Neural cell (in vitro differentiated cells): ENCODE results near the gene GAA. TPM values are rescaled to one million over a fixed set of nuclear protein-coding genes. Genes with fewer than 3 reads are reported as not detected.

ENCODE experiments used
- H2AFZ ChIP-seq: fragments of 200-600, 300-800 bp; sonication (generic), shearing (Covaris generic); 2 replicates; pipeline ENCODE4 v1.6.0; 2014; ENCODE audit warnings: low read depth, mild to moderate bottlenecking, antibody characterized with exemption, low read length, moderate library complexity
- H3F3A ChIP-seq: fragments of 200-600 bp; shearing (Covaris generic); 2 replicates; pipeline ENCODE4 v1.6.1; 2016; ENCODE audit warnings: mild to moderate bottlenecking, moderate library complexity, mixed read lengths, antibody characterized with exemption, low read length; ENCODE audit not compliant: insufficient read depth, poor library complexity, severe bottlenecking
- H3K27ac ChIP-seq: fragments of 200-600, 300-800 bp; sonication (generic), shearing (Covaris generic); 2 replicates; pipeline ENCODE4 v1.5.1; 2014; ENCODE audit warnings: mild to moderate bottlenecking, low read length, moderate library complexity
- H3K27me3 ChIP-seq: fragments of 300-800, 200-600 bp; sonication (generic), shearing (Covaris generic); 2 replicates; pipeline ENCODE4 v1.6.0; 2014; ENCODE audit warnings: mild to moderate bottlenecking, low read depth, low read length, moderate library complexity; ENCODE audit not compliant: insufficient read depth
- H3K36me3 ChIP-seq: fragments of 300-800, 200-600 bp; sonication (generic), shearing (Covaris generic); 2 replicates; pipeline ENCODE4 v1.5.1; 2014; ENCODE audit warnings: mild to moderate bottlenecking, antibody characterized with exemption, low read length, moderate library complexity; ENCODE audit not compliant: insufficient read depth
- H3K4me2 ChIP-seq: fragments of 300-800, 200-600 bp; sonication (generic), shearing (Covaris generic); 2 replicates; pipeline ENCODE4 v1.6.0; 2014; ENCODE audit warnings: mild to moderate bottlenecking, low read length
- H3K4me3 ChIP-seq: fragments of 300-800, 200-600 bp; sonication (generic), shearing (Covaris generic); 2 replicates; pipeline ENCODE4 v1.5.1; 2014; ENCODE audit warnings: mild to moderate bottlenecking, low read length, moderate library complexity
- H3K79me2 ChIP-seq: fragments of 200-600 bp; shearing (Covaris generic); replicated peaks from 2 replicates; pipeline ENCODE4 v1.6.0; 2014; ENCODE audit warnings: mild to moderate bottlenecking, low read length, moderate library complexity; ENCODE audit not compliant: insufficient read depth
- H3K9ac ChIP-seq: fragments of 300-800, 200-600 bp; sonication (generic), shearing (Covaris generic); 2 replicates; pipeline ENCODE4 v1.6.1; 2016; ENCODE audit warnings: mild to moderate bottlenecking, low read length, mixed read lengths
- H3K9me2 ChIP-seq: fragments of 200-600 bp; shearing (Covaris generic); 2 replicates; pipeline ENCODE4 v1.6.1; 2016; ENCODE audit warnings: mild to moderate bottlenecking, low read length, mixed read lengths; ENCODE audit not compliant: insufficient read depth
- H3K9me3 ChIP-seq: fragments of 200-600, 300-800 bp; sonication (generic), shearing (Covaris generic); 2 replicates; pipeline ENCODE4 v1.6.1; 2016; ENCODE audit warnings: mild to moderate bottlenecking, mixed run types, low read length, moderate library complexity, mixed read lengths
- H4K20me1 ChIP-seq: fragments of 200-600 bp; shearing (Covaris generic); 2 replicates; pipeline ENCODE4 v1.6.1; 2016; ENCODE audit warnings: mild to moderate bottlenecking, mixed run types; ENCODE audit not compliant: insufficient read depth
- CTCF ChIP-seq: fragments of 450-650 bp; IDR thresholded peaks from 2 replicates; pipeline ENCODE4 v1.5.1; 2014; ENCODE audit warnings: antibody characterized with exemption, mild to moderate bottlenecking, moderate library complexity; ENCODE audit not compliant: poor library complexity, severe bottlenecking
- EP300 ChIP-seq: fragments of 450-650 bp; conservative IDR thresholded peaks from 2 replicates; pipeline ENCODE4 v1.6.1; 2014; ENCODE audit warnings: antibody characterized with exemption, mild to moderate bottlenecking, moderate library complexity; ENCODE audit not compliant: poor library complexity, severe bottlenecking
- EZH2 ChIP-seq: fragments of 200-600, 300-800 bp; shearing (Covaris generic), sonication (generic); IDR thresholded peaks from 2 replicates; pipeline ENCODE4 v1.6.1; 2014; ENCODE audit warnings: antibody characterized with exemption, low read length, borderline replicate concordance, mild to moderate bottlenecking; ENCODE audit not compliant: insufficient read depth, poor library complexity, severe bottlenecking
- MXI1 ChIP-seq: fragments of 450-650 bp; conservative IDR thresholded peaks from 2 replicates; pipeline ENCODE4 v1.6.1; 2014; ENCODE audit warnings: antibody characterized with exemption, mild to moderate bottlenecking; ENCODE audit not compliant: poor library complexity, severe bottlenecking
- POLR2AphosphoS5 ChIP-seq: IDR thresholded peaks from 2 replicates; pipeline ENCODE4 v1.6.1; 2012
- RAD21 ChIP-seq: fragments of 450-650 bp; conservative IDR thresholded peaks from 2 replicates; pipeline ENCODE4 v1.6.1; 2014; ENCODE audit warnings: antibody characterized with exemption, mild to moderate bottlenecking, moderate library complexity
- REST ChIP-seq: IDR thresholded peaks from 2 replicates; pipeline ENCODE4 v1.6.1; 2012; ENCODE audit warnings: borderline replicate concordance
- SMC3 ChIP-seq: fragments of 450-650 bp; conservative IDR thresholded peaks from 2 replicates; pipeline ENCODE4 v1.6.1; 2014; ENCODE audit warnings: antibody characterized with exemption, mild to moderate bottlenecking, moderate library complexity; ENCODE audit not compliant: poor library complexity
- TAF1 ChIP-seq: IDR thresholded peaks from 2 replicates; pipeline ENCODE4 v1.6.1; 2012; ENCODE audit warnings: low read depth
- polyA plus RNA-seq: library from polyadenylated mRNA; depleted of rRNA; stranded (reverse); fragments of >200 nt; gene quantifications from 2 replicates; pipeline ENCODE4 v1.2.3, GENCODE V29; 2014

GAA gene
- polyA plus RNA-seq, 1 donor from 2014 or later: 58.9 TPM

DNA sequence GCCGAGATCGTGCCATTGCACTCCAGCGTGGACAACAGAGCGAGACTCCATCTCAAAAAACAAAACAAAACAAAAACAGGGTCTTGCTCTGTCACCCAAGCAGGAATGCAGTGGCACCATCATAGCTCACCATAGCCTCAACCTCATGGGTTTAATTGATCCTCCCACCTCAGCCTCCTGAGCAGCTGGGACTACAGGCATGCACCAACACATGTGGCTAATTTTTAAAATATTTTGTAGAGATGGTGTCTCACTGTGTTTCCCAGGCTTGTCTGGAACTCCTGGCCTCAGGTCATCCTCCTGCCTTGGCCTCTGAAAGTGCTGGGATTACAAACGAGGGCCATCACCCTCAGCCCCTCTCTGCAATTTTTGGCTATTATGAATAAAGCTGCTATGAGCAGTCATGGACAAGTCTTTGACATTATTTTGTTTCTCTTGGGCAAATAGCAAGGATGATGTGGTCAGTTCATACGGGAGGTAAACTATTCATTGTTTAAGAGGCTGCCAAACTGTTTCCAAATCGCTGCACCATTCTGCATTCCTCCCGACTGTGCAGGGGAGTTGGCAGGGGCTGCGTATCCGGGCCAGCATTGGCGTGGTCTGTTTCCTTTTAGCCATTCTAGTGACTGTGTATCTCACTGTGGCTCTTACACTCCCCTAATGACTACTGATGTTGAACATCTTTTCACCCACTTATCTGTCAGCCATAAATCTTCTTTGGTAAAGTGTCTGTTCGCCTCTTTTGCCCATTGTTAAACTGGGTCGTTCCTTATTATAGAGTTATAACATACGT is 24.5 kb downstream of the GAA start:
- Histone ChIP-seq H4K20me1 (no peaks in the 10 kb centered on the region), H3K27ac (no peak overlapping the region), H2AFZ (no peak overlapping the region)

GRCh38 chr17:80126449-80126715 is 25.0 kb downstream of the GAA start:
- no peaks in the 10 kb centered on the region for H3K9me3 ChIP-seq
- no peak for TF ChIP-seq POLR2AphosphoS5
- TF ChIP-seq MXI1: no peak
- no peak for TF ChIP-seq EP300
- TF ChIP-seq TAF1: no peak
- TF ChIP-seq EZH2: no peak
- no peak for TF ChIP-seq SMC3
- no peak for TF ChIP-seq REST
- no peak for TF ChIP-seq RAD21

More for the DNA sequence above, 24.5 kb downstream of the GAA start:
- no peaks in the 10 kb centered on the region for H3K36me3 ChIP-seq
- H3K9me2 ChIP-seq: no peaks in the 10 kb centered on the region
- no peaks in the 10 kb centered on the region for H3F3A ChIP-seq
- H3K27me3 ChIP-seq: no peaks in the 10 kb centered on the region
- no peaks in the 10 kb centered on the region for H3K79me2 ChIP-seq
- no peak overlapping the region for H3K4me2 ChIP-seq
- H3K9ac ChIP-seq: no peak overlapping the region
- TF ChIP-seq EZH2 (no peak), SMC3 (no peak), MXI1 (no peak), TAF1 (no peak), REST (no peak), EP300 (no peak), CTCF (no peak), POLR2AphosphoS5 (no peak), RAD21 (no peak)
- no peak overlapping the region for H3K4me3 ChIP-seq
- no peaks in the 10 kb centered on the region for H3K9me3 ChIP-seq

More at GRCh38 chr17:80126449-80126715, 25.0 kb downstream of the GAA start:
- H3K9me2 ChIP-seq: no peaks in the 10 kb centered on the region
- H3K27ac ChIP-seq: no peak overlapping the region
- no peaks in the 10 kb centered on the region for H3F3A ChIP-seq
- H4K20me1 ChIP-seq: no peaks in the 10 kb centered on the region
- no peak overlapping the region for H3K9ac ChIP-seq
- no peak overlapping the region for H3K4me3 ChIP-seq
- H2AFZ ChIP-seq: no peak overlapping the region
- no peak overlapping the region for H3K4me2 ChIP-seq
- H3K27me3 ChIP-seq: no peaks in the 10 kb centered on the region
- no peaks in the 10 kb centered on the region for H3K36me3 ChIP-seq
- H3K79me2 ChIP-seq: no peaks in the 10 kb centered on the region
